K562 (cell line): Measurements from ENCODE around the gene GADD45GIP1. TPM values are rescaled to one million over a fixed set of nuclear protein-coding genes. Genes with fewer than 3 reads are reported as not detected.
A peak's percentile ranks its signal among the peaks of the same experiment; 100 is the strongest.

Experiments
- ATAC-seq: fragments of 200-7000 bp; cut with Tn5 transposase; 3 replicates; pipeline ENCODE4 v1.9.1; 2020; ENCODE audit warnings: moderate library complexity
- BruUV-seq: library from RNA; stranded (reverse); fragments of 400-500 nt; replicated peaks from 2 replicates; lab custom pipeline; 2021; lab: Mats Ljungman, UMichigan
- CTCF ChIA-PET: fragments of 300-600 bp; formaldehyde crosslinking; extraction: SDS; loops from one replicate; lab custom pipeline; 2021; ENCODE audit warnings: low intra/inter-chr PET ratio; lab: Yijun Ruan, JAX
- POLR2A ChIA-PET: fragments of 300-600, 350-650 bp; sonication (Branson Sonifier 250); formaldehyde crosslinking; extraction: SDS; loops from one replicate; lab custom pipeline; 2021; ENCODE audit warnings: antibody characterized with exemption, inconsistent platforms; lab: Yijun Ruan, JAX
- DNase-seq, 4 experiments: peaks; one replicate each; pipeline versions ENCODE4 v3.0.0 to v3.0.0-alpha.2; 2011 to 2018; ENCODE audit warnings: low spot score in 3 of 4, mixed read lengths in 3 of 4; ENCODE audit errors: extremely low read depth in 1 of 4
- FAIRE-seq: peaks from 2 replicates; lab custom pipeline; 2011; peaks lifted over from hg19 to GRCh38; lab: Jason Lieb, UNC
- H2AFZ ChIP-seq: 2 replicates; pipeline ENCODE4 v1.6.0; 2011; ENCODE audit warnings: low read depth, low read length, control low read depth, inconsistent platforms
- H3K27ac ChIP-seq: fragments of 200-600 bp; 3 replicates; pipeline ENCODE4 v1.8.0; 2011; ENCODE audit warnings: low read depth, mild to moderate bottlenecking, control low read depth, inconsistent platforms, low read length, moderate library complexity, mixed read lengths; ENCODE audit errors: extremely low read depth
- H3K27me3 ChIP-seq, 2 experiments: fragments of 300-600 bp in 1 of 2; 2 replicates in 1 of 2; 3 replicates in 1 of 2; pipeline versions ENCODE4 v1.6.0 to v1.8.0; 2011; ENCODE audit warnings: inconsistent platforms in 2 of 2, low read length in 2 of 2, mild to moderate bottlenecking in 1 of 2, mixed read lengths in 1 of 2, moderate library complexity in 1 of 2; ENCODE audit not compliant: control insufficient read depth in 2 of 2, insufficient read depth in 2 of 2
- H3K36me3 ChIP-seq: fragments of 300-600 bp; 3 replicates; pipeline ENCODE4 v1.8.0; 2011; ENCODE audit warnings: mild to moderate bottlenecking, low read length, inconsistent platforms; ENCODE audit not compliant: control insufficient read depth, insufficient read depth
- H3K4me1 ChIP-seq, 2 experiments: fragments of 200-600 bp in 1 of 2; replicated peaks in 1 of 2; 2 replicates in 1 of 2; 3 replicates in 1 of 2; pipeline versions ENCODE4 v1.5.1 to v1.8.0; 2011; ENCODE audit warnings: inconsistent platforms in 2 of 2, low read length in 2 of 2, mild to moderate bottlenecking in 1 of 2, mixed read lengths in 1 of 2, moderate library complexity in 1 of 2; ENCODE audit not compliant: control insufficient read depth in 2 of 2, insufficient read depth in 2 of 2
- H3K4me2 ChIP-seq: 2 replicates; pipeline ENCODE4 v1.6.1; 2011; ENCODE audit warnings: low read length, control low read depth, inconsistent platforms, mixed read lengths; ENCODE audit not compliant: insufficient read depth
- H3K4me3 ChIP-seq: fragments of 200-600 bp; sonication (generic), shearing (Covaris generic); 2 replicates; pipeline ENCODE4 v1.5.1; 2016; ENCODE audit warnings: control low read depth, inconsistent platforms
- H3K79me2 ChIP-seq: fragments of 200-600 bp; 3 replicates; pipeline ENCODE4 v1.8.0; 2011; ENCODE audit warnings: low read length, inconsistent platforms; ENCODE audit not compliant: control insufficient read depth, insufficient read depth
- H3K9ac ChIP-seq, 2 experiments: 2 replicates each; pipeline versions ENCODE4 v1.6.0 to v1.6.1; 2011; ENCODE audit warnings: low read depth in 2 of 2, low read length in 2 of 2, control low read depth in 1 of 2, inconsistent platforms in 1 of 2, mild to moderate bottlenecking in 1 of 2, mixed read lengths in 1 of 2; ENCODE audit not compliant: insufficient read depth in 1 of 2
- H3K9me1 ChIP-seq: one replicate; pipeline ENCODE4 v1.6.0; 2011; ENCODE audit warnings: inconsistent platforms, mild to moderate bottlenecking, low read length, moderate library complexity; ENCODE audit not compliant: control insufficient read depth, insufficient read depth
- H3K9me3 ChIP-seq: replicated peaks from 2 replicates; pipeline ENCODE4 v1.5.1; 2011; ENCODE audit warnings: low read depth, low read length, inconsistent platforms; ENCODE audit not compliant: control insufficient read depth, insufficient read depth
- H4K20me1 ChIP-seq: replicated peaks from 2 replicates; pipeline ENCODE4 v1.6.1; 2011; ENCODE audit warnings: low read length, inconsistent platforms, mixed read lengths; ENCODE audit not compliant: control insufficient read depth, insufficient read depth
- EGR1 ChIP-seq: fragments of 450-650 bp; conservative IDR thresholded peaks from 2 replicates; pipeline ENCODE4 v1.6.1; 2017; ENCODE audit warnings: mild to moderate bottlenecking
- ETS1 ChIP-seq: conservative IDR thresholded peaks from 2 replicates; pipeline ENCODE4 v1.6.1; 2011; ENCODE audit warnings: low read depth, mild to moderate bottlenecking, low read length; ENCODE audit not compliant: control insufficient read depth
- HOXB6 ChIP-seq: fragments of 250-450 bp; sonication (Bioruptor Pico); IDR thresholded peaks from 2 replicates; pipeline ENCODE4 v1.5.1; 2022; ENCODE audit warnings: mild to moderate bottlenecking, borderline replicate concordance
- ILF3 ChIP-seq: fragments of 450-650 bp; IDR thresholded peaks from 2 replicates; pipeline ENCODE4 v1.6.1; 2018; ENCODE audit warnings: antibody characterized with exemption, mild to moderate bottlenecking, moderate library complexity, borderline replicate concordance
- KDM1A ChIP-seq, 2 experiments: fragments of 450-650 bp; IDR thresholded peaks; 2 replicates each; pipeline ENCODE4 v1.6.1; 2016; ENCODE audit warnings: mild to moderate bottlenecking in 2 of 2
- MITF ChIP-seq: IDR thresholded peaks from 2 replicates; pipeline ENCODE4 v1.6.1; 2014; ENCODE audit warnings: antibody characterized with exemption
- NBN ChIP-seq: fragments of 450-650 bp; IDR thresholded peaks from 2 replicates; pipeline ENCODE4 v1.6.1; 2016; ENCODE audit warnings: low read depth, mild to moderate bottlenecking
- RBM34 ChIP-seq: fragments of 200-400 bp; formaldehyde crosslinking; IDR thresholded peaks from 2 replicates; pipeline ENCODE4 v1.6.1; 2018; ENCODE audit warnings: low read length, borderline replicate concordance; ENCODE audit not compliant: insufficient read depth
- ZBTB7A ChIP-seq: IDR thresholded peaks from 2 replicates; pipeline ENCODE4 v1.6.1; 2011; ENCODE audit warnings: low read depth, mild to moderate bottlenecking, low read length, moderate library complexity, borderline replicate concordance; ENCODE audit not compliant: control insufficient read depth
- ZNF740 ChIP-seq, 3 experiments: fragments of 200-800 bp in 1 of 3; sonication (Bioruptor generic) in 1 of 3; sonication (generic) in 1 of 3; formaldehyde crosslinking in 1 of 3; IDR thresholded peaks; 2 replicates each; pipeline versions ENCODE4 v1.6.1 to v1.8.0; 2016 to 2022; ENCODE audit warnings: mild to moderate bottlenecking in 2 of 3, missing compliant biosample characterization in 2 of 3, missing genetic modification characterization in 2 of 3, missing genetic modification reagents in 1 of 3
- ZNF79 ChIP-seq: fragments of 250-450 bp; sonication (Bioruptor Pico); IDR thresholded peaks from 2 replicates; pipeline ENCODE4 v1.4.0; 2020; ENCODE audit warnings: low read depth, mild to moderate bottlenecking, moderate library complexity
- WGBS: fragments of 100-300 bp; shearing (Covaris generic); methylation state at CpG from one replicate; pipeline ENCODE4 v1.1.6; 2016; ENCODE audit warnings: low coverage, mixed read lengths; ENCODE audit not compliant: insufficient coverage; ENCODE audit errors: missing lambda C conversion rate; 5-methylcytosine and 5-hydroxymethylcytosine counted together
- in situ Hi-C: fragments of 300-500 bp; cut with MboI; formaldehyde crosslinking; loops from 4 replicates; pipeline ENCODE4 v1.15.0; 2018; ENCODE audit warnings: inconsistent platforms, mixed read lengths
- intact Hi-C: fragments of 100-400 bp; cut with micrococcal nuclease; formaldehyde crosslinking; loops from 2 replicates; pipeline ENCODE4 v1.14.2; 2022
- polyA plus RNA-seq, 8 experiments: library from polyadenylated mRNA; depleted of rRNA in 4 of 8; stranded (reverse) in 5 of 8; unstranded in 3 of 8; fragments of >200 nt; fragmentation: Nextera tagmentation in 2 of 8; fragmentation: Illumina TruSeq in 1 of 8; extraction: Ambion mirVana in 2 of 8; extraction: Trizol in 1 of 8; gene quantifications; 2 replicates each; pipeline versions ENCODE4 v1.2.1 to v1.2.3, GENCODE V29; 2011 to 2014; ENCODE audit warnings: inconsistent platforms in 1 of 8, missing spikeins in 1 of 8
- total RNA-seq, 7 experiments: library from RNA; depleted of rRNA in 6 of 7; stranded (reverse); fragments of >200 nt in 6 of 7; fragmentation: Illumina TruSeq in 2 of 7; extraction: Trizol in 2 of 7; gene quantifications; 2 replicates each; pipeline versions ENCODE4 v1.2.1 to v1.2.3, GENCODE V29; 2011 to 2021; ENCODE audit warnings: low replicate concordance in 1 of 7
- TF ChIP-seq, protein P1 (sequence below): sonication (generic); formaldehyde crosslinking; IDR thresholded peaks from 2 replicates; pipeline ENCODE4 v1.8.1; 2023; ENCODE audit warnings: mild to moderate bottlenecking, missing genetic modification reagents

Gene GADD45GIP1
- total and polyA plus RNA-seq, 9 of the 15 experiments (the other 6 are each of a cell fraction or from before 2014, with no cell fraction given), result 5.1 to 161 (median 29.2) TPM

DNA sequence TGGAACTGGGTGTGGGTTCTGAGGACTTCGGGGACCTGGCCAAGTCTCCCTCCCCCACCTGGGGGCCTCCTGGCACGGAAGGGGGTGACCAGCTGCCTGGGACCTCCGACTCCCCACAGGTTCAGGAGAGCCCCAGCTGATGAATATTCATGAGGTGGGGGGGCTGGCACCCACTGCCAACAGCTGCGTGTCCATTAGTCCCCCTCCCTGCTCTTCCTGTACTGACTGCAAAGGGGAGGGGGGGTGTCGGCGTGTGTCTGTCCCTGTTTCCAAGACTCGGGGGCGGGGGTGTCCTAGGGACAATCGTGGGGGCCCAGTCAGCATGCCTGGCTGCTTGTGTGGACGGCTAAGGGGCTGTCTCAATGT lies 27.6 kb upstream of the GADD45GIP1 start:
- CTCF ChIA-PET, result interaction anchor here (1.1 to 2.2 kb wide), 2 partner anchors 48 to 110 kb away, joined by 4 to 10 read pairs; no protein-coding TSS in a partner anchor
- no peaks in the 10 kb centered on the region for H3K9me3 ChIP-seq
- TF ChIP-seq ETS1, result no peak
- TF ChIP-seq MITF, result no peak
- TF ChIP-seq ZNF79 (CRISPR knock-in tag), result no peak
- no peak for TF ChIP-seq HOXB6
- TF ChIP-seq ILF3, result no peak
- peak; percentile 89 for TF ChIP-seq ZNF740 (CRISPR knock-in tag; IDR thresholded peaks at IDR 0.05)
- peak in 1 of 2 experiments; percentile 64; a peak in 1 of 4 replicates for TF ChIP-seq ZNF740 (tag; IDR thresholded peaks at IDR 0.05)
- TF ChIP-seq NBN, result no peak
- no peak for TF ChIP-seq RBM34
- peak; percentile 15; the same call in 1 of the 2 replicates for TF ChIP-seq EGR1
- TF ChIP-seq KDM1A (IDR thresholded peaks at IDR 0.05), result no peak
- TF ChIP-seq, protein P1, sequence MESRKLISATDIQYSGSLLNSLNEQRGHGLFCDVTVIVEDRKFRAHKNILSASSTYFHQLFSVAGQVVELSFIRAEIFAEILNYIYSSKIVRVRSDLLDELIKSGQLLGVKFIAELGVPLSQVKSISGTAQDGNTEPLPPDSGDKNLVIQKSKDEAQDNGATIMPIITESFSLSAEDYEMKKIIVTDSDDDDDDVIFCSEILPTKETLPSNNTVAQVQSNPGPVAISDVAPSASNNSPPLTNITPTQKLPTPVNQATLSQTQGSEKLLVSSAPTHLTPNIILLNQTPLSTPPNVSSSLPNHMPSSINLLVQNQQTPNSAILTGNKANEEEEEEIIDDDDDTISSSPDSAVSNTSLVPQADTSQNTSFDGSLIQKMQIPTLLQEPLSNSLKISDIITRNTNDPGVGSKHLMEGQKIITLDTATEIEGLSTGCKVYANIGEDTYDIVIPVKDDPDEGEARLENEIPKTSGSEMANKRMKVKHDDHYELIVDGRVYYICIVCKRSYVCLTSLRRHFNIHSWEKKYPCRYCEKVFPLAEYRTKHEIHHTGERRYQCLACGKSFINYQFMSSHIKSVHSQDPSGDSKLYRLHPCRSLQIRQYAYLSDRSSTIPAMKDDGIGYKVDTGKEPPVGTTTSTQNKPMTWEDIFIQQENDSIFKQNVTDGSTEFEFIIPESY (CRISPR knock-in tag), result no peak
- TF ChIP-seq ZBTB7A, result 0 out of 2 replicates have a peak, but pooled peaks have one; percentile 23
- in situ Hi-C loops (loop anchor here (5.0 kb wide), 1 partner anchor 43 kb away; no protein-coding TSS in a partner anchor), intact Hi-C loops (no loop called here)
- H3K4me2 ChIP-seq, result peak overlapping the region; percentile 65; the same call in 1 of the 2 replicates
- no peaks in the 10 kb centered on the region for H3K27me3 ChIP-seq
- peaks cover 21 to 48% of the 10 kb centered on the region in 2 experiments; a peak in 4 of 5 replicates for H3K4me1 ChIP-seq
- peak overlapping the region; percentile 3 to 84; a peak in 2 of 4 replicates for H3K9ac ChIP-seq
- no peaks in the 10 kb centered on the region for H3K9me1 ChIP-seq
- H4K20me1 ChIP-seq, result no peaks in the 10 kb centered on the region
- peak in 1 of 4 experiments; percentile 24 for DNase-seq
- H3K79me2 ChIP-seq, result no peaks in the 10 kb centered on the region
- 30% methylated on average over 9 of the region's 10 CpGs for WGBS
- H3K36me3 ChIP-seq, result no peaks in the 10 kb centered on the region
- no TSS peak for BruUV-seq
- POLR2A ChIA-PET, result interaction anchor here (0.9 to 1.4 kb wide), 4 partner anchors 37 to 111 kb away, joined by 3 to 6 read pairs (median 4); no protein-coding TSS in a partner anchor
- ATAC-seq, result peak; percentile 15
- H3K4me3 ChIP-seq, result no peak overlapping the region
- no peak for FAIRE-seq
- no peak overlapping the region; the same call in 2 of the 3 replicates for H3K27ac ChIP-seq
- H2AFZ ChIP-seq, result peak overlapping the region; percentile 80
